ENCODE results near the gene MSI2.

Gene MSI2

GRCh38 chr17:57381498-57381897 is 125.2 kb downstream of the MSI2 start:
- Mint-ChIP-seq H3K27me3 (no peaks in the 10 kb centered on the region), H3K4me1 (peaks cover 13% of the 10 kb centered on the region), H3K4me3 (no peak overlapping the region), H3K9me3 (peaks cover 6% of the 10 kb centered on the region), H3K36me3 (peaks cover 35% of the 10 kb centered on the region), H3K27ac (no peak overlapping the region)
- ATAC-seq (ENCODE audit: low read depth) (no peak), DNase-seq (ENCODE audit: low spot score in 2 of 2) (no peak)

- Mint-ChIP-seq H3K9me3 (peaks cover 11% of the 10 kb centered on the region), H3K27ac (no peak overlapping the region), H3K36me3 (peaks cover 52% of the 10 kb centered on the region), H3K4me1 (peaks cover 12% of the 10 kb centered on the region), H3K4me3 (no peak overlapping the region), H3K27me3 (no peaks in the 10 kb centered on the region)
- ATAC-seq (ENCODE audit: low read depth): no peak
- DNase-seq (ENCODE audit: low spot score in 2 of 2): no peak
Observed at GRCh38 chr17:57384219-57384618, 127.9 kb downstream of the MSI2 start.

DNA sequence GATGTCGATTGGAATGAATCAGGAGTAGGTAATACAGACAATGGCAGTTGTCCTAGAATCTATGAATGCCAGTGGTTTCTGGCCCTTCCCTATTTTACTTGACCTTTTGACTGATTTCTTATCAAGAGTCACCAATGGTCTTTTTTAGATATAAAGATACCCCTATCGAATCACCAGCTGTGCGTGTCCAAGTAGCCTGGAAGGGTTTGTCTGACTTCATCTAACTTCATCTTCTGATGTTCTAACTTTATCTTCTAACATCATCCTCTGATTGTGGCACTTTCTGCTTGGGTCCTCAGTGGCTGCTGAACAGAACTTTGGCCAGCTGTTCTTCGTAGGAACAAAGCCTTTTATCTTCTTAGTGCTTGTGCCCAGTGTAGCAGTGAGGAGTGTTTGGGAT is 129.7 kb downstream of the MSI2 start:
- peaks cover 11% of the 10 kb centered on the region for H3K9me3 Mint-ChIP-seq
- H3K4me1 Mint-ChIP-seq: peaks cover 14% of the 10 kb centered on the region
- no peak for DNase-seq (ENCODE audit: low spot score in 2 of 2)
- peaks cover 59% of the 10 kb centered on the region for H3K36me3 Mint-ChIP-seq
- H3K4me3 Mint-ChIP-seq: no peak overlapping the region
- H3K27ac Mint-ChIP-seq: no peak overlapping the region
- no peaks in the 10 kb centered on the region for H3K27me3 Mint-ChIP-seq
- ATAC-seq (ENCODE audit: low read depth): no peak

DNA sequence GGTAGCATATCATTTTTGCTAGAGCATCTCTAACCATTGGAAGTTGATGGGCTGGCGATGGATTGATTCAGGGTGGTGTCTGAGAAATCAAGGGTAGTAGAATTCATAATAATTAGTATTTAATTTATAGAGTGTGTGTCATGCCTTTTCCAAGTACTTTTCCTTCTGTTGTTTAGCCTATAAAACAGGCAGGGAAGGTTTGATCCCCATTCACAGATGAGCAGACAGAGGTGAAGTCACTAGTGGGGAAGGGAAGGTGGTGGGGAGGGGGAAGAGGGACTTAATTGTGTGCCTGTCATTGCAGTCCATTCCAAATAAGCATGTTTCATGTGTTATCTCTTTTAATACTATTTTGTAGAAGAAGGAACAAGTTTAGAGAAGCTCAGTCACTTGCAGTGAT is 131.3 kb downstream of the MSI2 start:
- Mint-ChIP-seq H3K27ac (no peak overlapping the region), H3K4me1 (peaks cover 8% of the 10 kb centered on the region), H3K9me3 (peaks cover 11% of the 10 kb centered on the region), H3K27me3 (no peaks in the 10 kb centered on the region), H3K36me3 (peaks cover 63% of the 10 kb centered on the region), H3K4me3 (no peak overlapping the region)
- ATAC-seq (ENCODE audit: low read depth) (no peak), DNase-seq (ENCODE audit: low spot score in 2 of 2) (no peak)

DNA sequence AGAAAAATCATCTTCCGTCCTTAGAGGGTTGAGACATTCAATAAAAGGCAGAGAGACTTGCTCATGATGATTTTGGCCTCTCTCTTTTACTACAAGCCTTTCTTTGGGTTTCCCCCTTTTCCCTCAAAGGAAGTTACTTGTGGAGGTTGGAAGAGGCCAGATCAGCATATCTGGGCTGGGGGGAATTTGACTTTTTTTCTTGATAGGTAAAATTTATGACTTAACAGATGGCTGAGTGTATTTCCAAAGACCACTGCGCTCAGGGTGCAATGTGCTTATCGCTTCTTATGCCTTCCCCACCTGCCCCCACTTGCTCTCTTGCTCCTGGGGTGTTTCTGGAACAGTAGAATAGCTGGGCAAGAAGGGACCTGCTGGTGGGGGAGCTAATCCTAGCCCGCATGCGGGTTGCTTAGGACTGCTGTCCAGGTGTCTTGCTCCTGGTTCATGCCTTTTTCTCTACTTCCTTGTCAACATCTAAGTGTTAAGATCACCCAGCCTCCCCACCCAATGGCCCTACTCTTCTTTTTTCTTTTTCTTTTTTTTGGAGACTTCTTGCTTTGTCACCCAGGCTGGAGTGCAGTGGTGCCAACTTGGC is 131.9 kb downstream of the MSI2 start:
- peaks cover 8% of the 10 kb centered on the region for H3K4me1 Mint-ChIP-seq
- DNase-seq (ENCODE audit: low spot score in 2 of 2) (no peak), ATAC-seq (ENCODE audit: low read depth) (no peak)
- H3K27ac Mint-ChIP-seq: no peak overlapping the region
- H3K27me3 Mint-ChIP-seq: no peaks in the 10 kb centered on the region
- H3K4me3 Mint-ChIP-seq: no peak overlapping the region
- H3K9me3 Mint-ChIP-seq: peaks cover 13% of the 10 kb centered on the region
- H3K36me3 Mint-ChIP-seq: peaks cover 62% of the 10 kb centered on the region

DNA sequence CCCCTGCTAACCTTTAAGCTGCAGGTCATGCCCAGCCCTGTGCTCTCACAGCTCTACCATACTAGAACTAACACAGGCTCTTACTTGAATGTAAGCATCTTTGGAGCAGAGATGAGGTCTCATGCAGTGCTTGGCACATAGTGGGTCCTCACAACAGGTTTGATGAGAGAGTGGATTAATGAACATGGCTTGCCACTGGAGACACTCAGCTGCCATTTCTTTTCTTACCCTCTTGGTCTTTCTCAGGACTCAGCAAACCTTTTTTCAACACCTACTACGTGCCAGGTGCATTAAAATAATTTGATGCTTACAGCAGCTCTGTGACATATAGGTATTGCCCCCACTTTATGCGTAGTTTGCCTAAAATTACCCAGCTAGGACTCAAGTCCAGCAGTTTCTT is 133.2 kb downstream of the MSI2 start:
- Mint-ChIP-seq H3K27ac (no peak overlapping the region), H3K9me3 (peaks cover 14% of the 10 kb centered on the region), H3K4me3 (no peak overlapping the region), H3K36me3 (peaks cover 58% of the 10 kb centered on the region), H3K4me1 (peaks cover 8% of the 10 kb centered on the region), H3K27me3 (no peaks in the 10 kb centered on the region)
- ATAC-seq (ENCODE audit: low read depth) (no peak), DNase-seq (ENCODE audit: low spot score in 2 of 2) (no peak)

- H3K4me1 Mint-ChIP-seq: peaks cover 9% of the 10 kb centered on the region
- H3K36me3 Mint-ChIP-seq: peaks cover 50% of the 10 kb centered on the region
- ATAC-seq (ENCODE audit: low read depth): no peak
- peaks cover 8% of the 10 kb centered on the region for H3K9me3 Mint-ChIP-seq
- no peaks in the 10 kb centered on the region for H3K27me3 Mint-ChIP-seq
- H3K27ac Mint-ChIP-seq: no peak overlapping the region
- no peak overlapping the region for H3K4me3 Mint-ChIP-seq
- no peak for DNase-seq (ENCODE audit: low spot score in 2 of 2)
Observed at GRCh38 chr17:57391076-57391825, 134.9 kb downstream of the MSI2 start.

DNA sequence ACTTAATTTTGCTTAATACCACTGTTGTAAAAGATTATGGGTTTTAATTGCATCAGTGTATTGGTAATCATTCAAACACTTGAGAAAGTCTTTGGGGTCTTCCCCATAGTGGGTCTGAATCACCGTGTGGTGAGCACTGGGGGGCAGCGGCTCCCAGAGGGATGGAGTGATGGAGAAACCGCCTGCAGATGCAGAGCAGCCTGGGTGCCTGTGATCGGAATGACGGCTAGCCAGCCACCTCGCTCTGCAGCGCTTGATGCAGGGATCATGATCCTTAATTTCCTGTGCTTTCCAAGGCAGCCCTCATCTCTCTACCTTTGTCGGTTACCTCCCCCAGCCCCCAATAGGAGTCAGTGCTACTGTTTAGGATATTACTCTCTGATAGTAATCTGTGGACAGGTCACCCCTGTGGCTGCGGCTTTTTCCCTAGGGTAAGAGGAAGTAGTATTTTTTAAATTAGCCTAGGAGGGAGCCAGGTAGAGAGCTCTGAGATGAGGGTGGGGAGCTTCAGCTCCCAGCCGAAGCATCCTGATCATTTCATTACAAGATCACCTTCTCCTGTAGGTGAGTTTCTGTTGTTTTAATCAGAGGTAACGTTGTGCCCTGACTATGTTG is 135.6 kb downstream of the MSI2 start:
- peaks cover 9% of the 10 kb centered on the region for H3K4me1 Mint-ChIP-seq
- H3K4me3 Mint-ChIP-seq: no peak overlapping the region
- H3K9me3 Mint-ChIP-seq: peaks cover 8% of the 10 kb centered on the region
- no peak for DNase-seq (ENCODE audit: low spot score in 2 of 2)
- no peak overlapping the region for H3K27ac Mint-ChIP-seq
- no peak for ATAC-seq (ENCODE audit: low read depth)
- H3K36me3 Mint-ChIP-seq: peaks cover 45% of the 10 kb centered on the region
- H3K27me3 Mint-ChIP-seq: no peaks in the 10 kb centered on the region

DNA sequence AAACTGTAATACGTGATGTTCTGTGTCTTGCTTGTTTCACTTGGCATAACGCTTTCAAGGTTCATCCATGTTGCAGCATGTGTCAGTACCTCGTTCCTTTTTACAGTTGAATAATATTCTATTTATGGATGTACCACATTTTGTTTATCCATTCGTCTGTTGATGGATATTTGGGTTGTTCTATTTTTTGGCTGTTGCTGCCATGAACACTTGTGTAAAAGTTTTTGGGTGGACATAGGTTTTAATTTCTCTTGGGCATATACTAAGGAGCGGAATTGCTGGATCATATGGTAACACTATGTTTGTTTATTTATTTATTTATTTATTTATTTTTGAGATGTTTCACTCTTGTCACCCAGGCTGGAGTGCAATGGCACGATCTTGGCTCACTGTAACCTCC is 137.0 kb downstream of the MSI2 start:
- DNase-seq (ENCODE audit: low spot score in 2 of 2) (no peak), ATAC-seq (ENCODE audit: low read depth) (no peak)
- Mint-ChIP-seq H3K27ac (no peak overlapping the region), H3K27me3 (no peaks in the 10 kb centered on the region), H3K4me1 (peaks cover 9% of the 10 kb centered on the region), H3K4me3 (no peak overlapping the region), H3K9me3 (peaks cover 3% of the 10 kb centered on the region), H3K36me3 (peaks cover 35% of the 10 kb centered on the region)

DNA sequence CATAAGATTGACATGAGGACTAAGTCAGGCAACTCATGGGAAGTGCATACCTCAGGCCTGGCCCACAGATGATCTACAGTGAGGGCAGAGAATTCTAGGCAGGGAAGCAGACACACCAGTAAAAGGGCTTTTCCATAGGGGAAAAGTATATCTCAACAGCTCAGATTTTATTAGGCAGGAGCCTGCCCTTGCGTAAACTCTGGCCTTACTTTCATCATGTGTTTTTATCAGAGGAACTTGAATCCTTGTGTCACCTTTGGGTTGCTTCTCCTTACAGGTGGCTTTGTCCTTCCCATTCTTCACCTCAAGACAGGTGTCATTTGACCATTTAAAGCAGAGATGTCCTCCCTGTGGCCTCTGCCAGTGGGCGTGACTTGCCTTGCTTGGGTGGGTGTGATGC is 138.1 kb downstream of the MSI2 start:
- Mint-ChIP-seq H3K27me3 (no peaks in the 10 kb centered on the region), H3K27ac (no peak overlapping the region), H3K4me3 (no peak overlapping the region), H3K36me3 (peaks cover 30% of the 10 kb centered on the region), H3K4me1 (peaks cover 11% of the 10 kb centered on the region), H3K9me3 (peaks cover 3% of the 10 kb centered on the region)
- DNase-seq (ENCODE audit: low spot score in 2 of 2): no peak
- ATAC-seq (ENCODE audit: low read depth): no peak

- DNase-seq (ENCODE audit: low spot score in 2 of 2) (no peak), ATAC-seq (ENCODE audit: low read depth) (no peak)
- H3K36me3 Mint-ChIP-seq: peaks cover 30% of the 10 kb centered on the region
- H3K27ac Mint-ChIP-seq: peak overlapping the region; percentile 8
- H3K4me1 Mint-ChIP-seq: peaks cover 13% of the 10 kb centered on the region
- H3K27me3 Mint-ChIP-seq: no peaks in the 10 kb centered on the region
- H3K9me3 Mint-ChIP-seq: peaks cover 3% of the 10 kb centered on the region
- no peak overlapping the region for H3K4me3 Mint-ChIP-seq
Observed at GRCh38 chr17:57395721-57396321, 139.5 kb downstream of the MSI2 start.

DNA sequence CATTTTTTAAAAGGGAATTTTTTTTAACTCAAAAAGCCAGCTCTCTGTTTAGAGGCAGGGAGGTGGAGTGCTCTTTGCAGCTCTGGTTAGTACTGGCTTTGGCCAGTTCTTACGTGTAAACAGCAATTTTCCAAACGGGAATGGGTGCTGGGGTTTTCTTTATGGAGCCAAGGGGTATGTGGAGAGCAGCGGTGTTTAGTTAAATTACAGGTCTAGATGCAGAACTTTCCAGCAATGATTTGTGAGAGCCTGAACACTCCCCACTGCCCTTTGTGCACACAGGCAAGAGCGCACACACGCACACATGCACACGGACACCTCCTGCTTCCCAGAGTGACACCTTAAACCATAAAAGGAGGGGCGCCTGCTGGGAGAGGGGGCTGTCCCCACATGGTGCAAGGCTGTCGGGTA is 140.2 kb downstream of the MSI2 start:
- peaks cover 3% of the 10 kb centered on the region for H3K9me3 Mint-ChIP-seq
- no peak for ATAC-seq (ENCODE audit: low read depth)
- no peak overlapping the region for H3K4me3 Mint-ChIP-seq
- no peak overlapping the region for H3K27ac Mint-ChIP-seq
- no peak for DNase-seq (ENCODE audit: low spot score in 2 of 2)
- peaks cover 26% of the 10 kb centered on the region for H3K36me3 Mint-ChIP-seq
- H3K27me3 Mint-ChIP-seq: no peaks in the 10 kb centered on the region
- peaks cover 13% of the 10 kb centered on the region for H3K4me1 Mint-ChIP-seq

DNA sequence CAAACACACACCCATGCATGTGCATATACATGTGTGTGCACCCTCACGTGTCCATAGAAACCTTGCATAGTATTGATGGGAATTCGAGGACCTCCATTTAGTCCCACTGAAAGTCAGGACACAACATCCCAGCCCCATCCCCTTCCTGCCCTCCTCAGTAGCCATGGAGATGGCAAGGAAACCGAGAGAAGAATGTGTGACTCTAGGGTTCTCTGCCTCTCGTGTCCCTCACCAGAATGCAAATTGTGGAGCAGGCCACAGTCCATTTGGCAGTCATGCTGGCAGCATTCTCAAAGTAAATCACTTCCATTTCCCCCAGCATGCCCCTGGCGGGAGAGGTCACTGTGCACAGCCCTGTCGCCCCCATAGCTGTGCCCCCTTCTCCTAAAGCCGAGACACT is 141.1 kb downstream of the MSI2 start:
- Mint-ChIP-seq H3K9me3 (peaks cover 3% of the 10 kb centered on the region), H3K27ac (no peak overlapping the region), H3K27me3 (no peaks in the 10 kb centered on the region), H3K4me3 (no peak overlapping the region), H3K36me3 (peaks cover 27% of the 10 kb centered on the region), H3K4me1 (peaks cover 13% of the 10 kb centered on the region)
- DNase-seq (ENCODE audit: low spot score in 2 of 2): no peak
- ATAC-seq (ENCODE audit: low read depth): no peak

DNA sequence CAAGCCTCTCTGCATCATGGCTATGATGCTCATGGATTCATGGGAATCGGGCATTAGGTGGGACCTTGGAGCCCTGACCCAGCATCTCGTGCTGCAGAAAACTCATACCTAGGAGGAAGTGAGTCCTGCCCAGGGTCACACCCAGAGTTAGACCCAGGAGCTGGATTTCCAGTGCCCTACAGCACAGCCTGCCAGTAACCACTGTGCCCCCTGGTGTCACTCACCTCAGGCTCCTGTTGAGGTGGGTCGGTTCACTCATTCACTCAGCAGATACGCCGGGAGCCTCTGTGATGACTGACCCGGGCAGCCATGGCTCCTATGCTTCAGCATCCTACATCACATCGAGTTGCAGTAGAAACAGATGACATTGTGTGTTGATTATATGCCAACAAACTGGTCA is 143.4 kb downstream of the MSI2 start:
- Mint-ChIP-seq H3K4me3 (no peak overlapping the region), H3K27me3 (no peaks in the 10 kb centered on the region), H3K27ac (no peak overlapping the region), H3K4me1 (peaks cover 12% of the 10 kb centered on the region), H3K36me3 (peaks cover 23% of the 10 kb centered on the region), H3K9me3 (no peaks in the 10 kb centered on the region)
- ATAC-seq (ENCODE audit: low read depth) (no peak), DNase-seq (ENCODE audit: low spot score in 2 of 2) (no peak)

Data from memory B cell (primary cell).